Measurements from ENCODE around the gene GPNMB.
"Not testable (repeated sequence)": the region's sequence is repeated elsewhere in the genome, so short reads cannot be mapped to it uniquely, and the experiment has no call there.

Gene GPNMB

GRCh38 chr7:23246555-23246954 lies at the start of gene GPNMB:
Gene GPNMB (plus strand): TSS chr7:23246775. CDS start chr7:23246858, 83 bp downstream.
- no peak for DNase-seq (ENCODE audit: low read depth in 1 of 2, low spot score in 1 of 2)

GRCh38 chr7:23197745-23198144 lies 48.8 kb upstream of the GPNMB start:
- not testable (repeated sequence) for DNase-seq (ENCODE audit: low read depth in 1 of 2, low spot score in 1 of 2)

- DNase-seq (ENCODE audit: low read depth in 1 of 2, low spot score in 1 of 2), result no peak
Measured at GRCh38 chr7:23200331-23200730, 46.2 kb upstream of the GPNMB start.

- no peak for DNase-seq (ENCODE audit: low read depth in 1 of 2, low spot score in 1 of 2)
Measured at GRCh38 chr7:23204241-23204640, 42.3 kb upstream of the GPNMB start.

GRCh38 chr7:23205577-23205908 lies 41.0 kb upstream of the GPNMB start:
- no peak for DNase-seq (ENCODE audit: low read depth in 1 of 2, low spot score in 1 of 2)

- DNase-seq (ENCODE audit: low read depth in 1 of 2, low spot score in 1 of 2), result no peak
Measured at GRCh38 chr7:23205909-23206767, 40.4 kb upstream of the GPNMB start.

GRCh38 chr7:23207021-23207420 lies 39.6 kb upstream of the GPNMB start:
- DNase-seq (ENCODE audit: low read depth in 1 of 2, low spot score in 1 of 2), result no peak

GRCh38 chr7:23207884-23208283 lies 38.7 kb upstream of the GPNMB start:
- DNase-seq (ENCODE audit: low read depth in 1 of 2, low spot score in 1 of 2), result no peak

- DNase-seq (ENCODE audit: low read depth in 1 of 2, low spot score in 1 of 2), result no peak
Measured at GRCh38 chr7:23208316-23208715, 38.3 kb upstream of the GPNMB start.

- DNase-seq (ENCODE audit: low read depth in 1 of 2, low spot score in 1 of 2), result no peak
Measured at GRCh38 chr7:23210506-23210905, 36.1 kb upstream of the GPNMB start.

GRCh38 chr7:23211589-23211988 lies 35.0 kb upstream of the GPNMB start:
- DNase-seq (ENCODE audit: low read depth in 1 of 2, low spot score in 1 of 2), result no peak

- no peak for DNase-seq (ENCODE audit: low read depth in 1 of 2, low spot score in 1 of 2)
Measured at GRCh38 chr7:23212395-23212794, 34.2 kb upstream of the GPNMB start.

GRCh38 chr7:23212841-23213240 lies 33.7 kb upstream of the GPNMB start:
- DNase-seq (ENCODE audit: low read depth in 1 of 2, low spot score in 1 of 2), result no peak

- DNase-seq (ENCODE audit: low read depth in 1 of 2, low spot score in 1 of 2), result no peak
Measured at GRCh38 chr7:23213755-23214154, 32.8 kb upstream of the GPNMB start.

GRCh38 chr7:23214423-23214822 lies 32.2 kb upstream of the GPNMB start:
- no peak for DNase-seq (ENCODE audit: low read depth in 1 of 2, low spot score in 1 of 2)

- DNase-seq (ENCODE audit: low read depth in 1 of 2, low spot score in 1 of 2), result no peak
Measured at GRCh38 chr7:23214938-23215337, 31.6 kb upstream of the GPNMB start.

GRCh38 chr7:23216021-23216420 lies 30.6 kb upstream of the GPNMB start:
- no peak for DNase-seq (ENCODE audit: low read depth in 1 of 2, low spot score in 1 of 2)

GRCh38 chr7:23218196-23218595 lies 28.4 kb upstream of the GPNMB start:
- no peak for DNase-seq (ENCODE audit: low read depth in 1 of 2, low spot score in 1 of 2)

- DNase-seq (ENCODE audit: low read depth in 1 of 2, low spot score in 1 of 2), result no peak
Measured at GRCh38 chr7:23220690-23221305, 25.8 kb upstream of the GPNMB start.

GRCh38 chr7:23222439-23223030 lies 24.0 kb upstream of the GPNMB start:
- no peak for DNase-seq (ENCODE audit: low read depth in 1 of 2, low spot score in 1 of 2)

GRCh38 chr7:23224364-23224763 lies 22.2 kb upstream of the GPNMB start:
- DNase-seq (ENCODE audit: low read depth in 1 of 2, low spot score in 1 of 2), result not testable (repeated sequence)

GRCh38 chr7:23226844-23227450 lies 19.6 kb upstream of the GPNMB start:
- DNase-seq (ENCODE audit: low read depth in 1 of 2, low spot score in 1 of 2), result no peak

Measured in activated CD4-positive, alpha-beta T cell treated with anti-CD3 and anti-CD28 coated beads, Interleukin-2, amount 50 U/mL, for 24 hours (primary cell).